ENCODE results near the gene ARID4B.
A peak's percentile ranks its signal among the peaks of the same experiment; 100 is the strongest.

Gene ARID4B

DNA sequence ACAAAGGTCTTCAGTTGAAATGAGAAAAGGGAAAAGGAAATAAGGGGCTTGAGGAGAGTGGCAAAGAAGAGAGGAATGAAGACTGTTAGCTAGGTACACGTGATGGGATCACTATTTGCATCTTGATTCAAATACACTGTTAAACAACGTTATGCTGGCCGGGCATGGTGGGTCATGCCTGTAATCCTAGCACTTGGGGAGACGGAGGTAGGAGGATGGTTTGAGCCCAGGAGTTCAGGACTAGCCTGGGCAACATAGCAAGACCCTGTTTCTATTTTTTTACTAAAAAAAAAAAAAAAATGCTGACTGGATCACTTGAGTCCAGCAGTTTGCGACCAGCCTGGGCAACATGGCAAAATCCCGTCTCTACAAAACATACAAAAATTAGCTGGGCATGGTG is 169.3 kb downstream of the ARID4B start:
- Histone ChIP-seq H3K36me3 (peaks cover 63% of the 10 kb centered on the region), H3K4me2 (0 out of 2 replicates have a peak overlapping the region, but pooled peaks have one; percentile 79), H3K27me3 (no peaks in the 10 kb centered on the region), H4K20me1 (no peaks in the 10 kb centered on the region), H3K27ac (no peak overlapping the region), H3K9ac (no peak overlapping the region), H3K4me1 (peaks cover 37% of the 10 kb centered on the region), H3K4me3 (no peak overlapping the region), H3K9me3 (no peaks in the 10 kb centered on the region)
- TF ChIP-seq Cebpa-rat (IDR thresholded peaks at IDR 0.05) = no peak

DNA sequence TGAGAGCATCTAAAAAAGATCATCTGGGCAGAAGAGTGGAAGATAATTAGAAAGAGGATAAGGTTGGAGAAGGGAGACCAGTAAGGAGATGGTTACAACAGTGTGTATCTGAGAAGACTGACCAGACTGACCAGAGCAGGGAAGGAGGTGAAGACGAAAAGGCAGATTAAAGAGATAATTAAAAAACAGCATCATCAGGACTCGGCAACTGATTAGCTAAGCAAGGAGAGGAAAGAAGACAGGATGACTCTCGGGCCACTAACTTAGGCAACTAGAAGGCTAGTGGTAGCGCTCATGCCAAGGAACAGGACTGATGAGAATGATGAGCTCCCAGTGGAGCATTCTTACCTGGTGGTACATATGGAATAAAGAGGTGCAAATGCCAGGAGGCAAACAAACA is 170.8 kb downstream of the ARID4B start:
- Histone ChIP-seq H3K36me3 (peaks cover 76% of the 10 kb centered on the region), H3K4me2 (no peak overlapping the region), H4K20me1 (0 out of 2 replicates have a peak, but pooled peaks cover 3% of the 10 kb centered on the region)

DNA sequence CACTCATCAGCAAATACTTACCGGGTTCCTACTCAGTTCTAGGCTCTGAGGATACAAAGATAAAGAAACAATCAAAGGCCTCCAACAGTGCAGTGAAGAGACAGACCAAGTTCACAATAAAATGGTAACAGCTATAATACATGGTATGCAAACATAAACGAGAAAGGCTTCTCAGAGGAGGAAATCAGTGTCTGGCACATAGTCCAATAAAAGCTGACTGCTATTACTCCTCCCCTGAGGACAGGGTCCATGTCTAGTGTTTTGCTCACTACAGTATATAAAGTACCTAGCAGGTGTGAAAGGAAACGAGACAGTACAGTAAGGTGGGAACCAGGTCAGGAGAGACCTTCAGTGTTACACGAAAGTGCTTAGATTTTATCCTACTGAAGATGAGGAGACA is 171.2 kb downstream of the ARID4B start:
- H4K20me1 ChIP-seq = 0 out of 2 replicates have a peak, but pooled peaks cover 7% of the 10 kb centered on the region
- H3K9me3 ChIP-seq = no peaks in the 10 kb centered on the region
- peaks cover 80% of the 10 kb centered on the region for H3K36me3 ChIP-seq
- no peak overlapping the region for H3K9ac ChIP-seq
- no peaks in the 10 kb centered on the region for H3K27me3 ChIP-seq
- H3K4me1 ChIP-seq = peaks cover 33% of the 10 kb centered on the region
- H3K4me3 ChIP-seq = no peak overlapping the region
- H3K4me2 ChIP-seq = no peak overlapping the region
- no peak for TF ChIP-seq Cebpa-rat (IDR thresholded peaks at IDR 0.05)
- H3K27ac ChIP-seq = no peak overlapping the region

More for the DNA sequence above, 170.8 kb downstream of the ARID4B start:
- Histone ChIP-seq H3K9ac (no peak overlapping the region), H3K4me1 (peaks cover 37% of the 10 kb centered on the region), H3K9me3 (no peaks in the 10 kb centered on the region), H3K4me3 (no peak overlapping the region), H3K27ac (no peak overlapping the region), H3K27me3 (no peaks in the 10 kb centered on the region)
- TF ChIP-seq Cebpa-rat (IDR thresholded peaks at IDR 0.05) = no peak

DNA sequence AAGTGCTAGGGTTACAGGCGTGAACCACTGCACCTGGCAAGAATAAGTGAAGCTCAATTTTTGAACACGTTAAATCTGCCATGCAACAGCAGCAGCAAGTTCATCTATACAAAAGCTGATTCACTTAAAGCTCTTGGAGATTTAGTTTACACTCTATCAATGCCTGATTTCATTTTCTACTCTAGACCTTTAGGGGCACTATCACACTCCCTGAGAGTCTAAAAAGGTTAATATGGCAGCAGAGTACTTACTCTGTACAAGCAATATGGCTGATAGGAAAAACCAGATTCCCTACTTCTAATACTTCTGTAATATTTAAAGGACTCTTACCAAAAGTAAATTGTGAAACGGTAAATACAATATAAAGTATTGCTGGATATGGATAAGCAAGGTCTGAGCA is 171.7 kb downstream of the ARID4B start:
- Histone ChIP-seq H3K27me3 (no peaks in the 10 kb centered on the region), H3K9me3 (no peaks in the 10 kb centered on the region), H3K4me1 (peaks cover 30% of the 10 kb centered on the region), H4K20me1 (peaks cover 12% of the 10 kb centered on the region; the same call in 1 of the 2 replicates), H3K4me3 (no peak overlapping the region), H3K36me3 (peaks cover 85% of the 10 kb centered on the region), H3K4me2 (no peak overlapping the region), H3K27ac (no peak overlapping the region), H3K9ac (no peak overlapping the region)
- TF ChIP-seq Cebpa-rat (IDR thresholded peaks at IDR 0.05) = no peak

DNA sequence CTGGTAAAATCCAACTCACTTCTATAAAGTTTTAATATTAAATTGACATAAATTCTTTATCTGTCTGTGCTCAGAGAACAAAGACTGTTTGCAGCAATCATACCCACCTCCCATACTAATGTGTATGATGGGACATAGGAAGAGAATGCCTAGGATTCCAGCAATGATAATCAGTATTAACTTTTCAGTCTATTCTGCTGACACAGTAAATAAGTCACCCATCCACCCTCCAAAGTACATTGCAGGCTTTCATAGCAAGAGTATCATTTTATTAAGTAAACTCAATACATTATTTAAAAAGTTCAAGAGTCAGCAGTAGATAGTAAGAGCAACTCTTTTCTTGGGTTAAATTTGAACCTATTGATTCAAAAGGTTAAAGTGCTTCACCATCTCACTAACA is 175.7 kb downstream of the ARID4B start:
- 0 out of 2 replicates have a peak, but pooled peaks cover 3% of the 10 kb centered on the region for H3K4me1 ChIP-seq
- no peak overlapping the region for H3K4me2 ChIP-seq
- peaks cover 32% of the 10 kb centered on the region; the same call in 1 of the 2 replicates for H4K20me1 ChIP-seq
- H3K9me3 ChIP-seq = no peaks in the 10 kb centered on the region
- no peak for TF ChIP-seq Cebpa-rat (IDR thresholded peaks at IDR 0.05)
- no peaks in the 10 kb centered on the region for H3K27me3 ChIP-seq
- H3K4me3 ChIP-seq = no peak overlapping the region
- peaks cover 97% of the 10 kb centered on the region for H3K36me3 ChIP-seq
- H3K27ac ChIP-seq = no peak overlapping the region
- H3K9ac ChIP-seq = no peak overlapping the region

DNA sequence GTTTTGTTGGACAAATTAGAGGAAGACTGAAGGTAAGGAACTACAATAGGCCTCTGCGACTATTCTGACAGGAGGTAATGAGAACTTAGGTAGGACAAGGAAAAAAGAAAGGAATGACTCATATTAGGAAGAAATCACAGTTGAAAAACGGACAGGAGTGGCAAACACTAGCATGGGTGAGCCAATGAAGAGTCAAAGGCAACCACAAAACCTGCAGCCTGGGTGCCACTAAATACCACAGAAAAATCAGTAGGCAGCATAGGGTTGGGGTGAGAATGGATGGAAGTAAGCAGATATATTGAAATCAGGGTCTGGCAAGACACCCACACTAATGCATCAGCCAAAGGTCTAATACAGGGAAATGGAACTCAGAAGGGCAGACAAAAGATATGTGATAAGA is 176.9 kb downstream of the ARID4B start:
- Histone ChIP-seq H3K27ac (no peak overlapping the region), H3K27me3 (no peaks in the 10 kb centered on the region), H3K36me3 (peaks cover 97% of the 10 kb centered on the region), H3K4me3 (no peak overlapping the region), H4K20me1 (peaks cover 38% of the 10 kb centered on the region; the same call in 1 of the 2 replicates), H3K4me2 (no peak overlapping the region), H3K4me1 (no peaks in the 10 kb centered on the region), H3K9ac (no peak overlapping the region), H3K9me3 (no peaks in the 10 kb centered on the region)
- no peak for TF ChIP-seq Cebpa-rat (IDR thresholded peaks at IDR 0.05)

DNA sequence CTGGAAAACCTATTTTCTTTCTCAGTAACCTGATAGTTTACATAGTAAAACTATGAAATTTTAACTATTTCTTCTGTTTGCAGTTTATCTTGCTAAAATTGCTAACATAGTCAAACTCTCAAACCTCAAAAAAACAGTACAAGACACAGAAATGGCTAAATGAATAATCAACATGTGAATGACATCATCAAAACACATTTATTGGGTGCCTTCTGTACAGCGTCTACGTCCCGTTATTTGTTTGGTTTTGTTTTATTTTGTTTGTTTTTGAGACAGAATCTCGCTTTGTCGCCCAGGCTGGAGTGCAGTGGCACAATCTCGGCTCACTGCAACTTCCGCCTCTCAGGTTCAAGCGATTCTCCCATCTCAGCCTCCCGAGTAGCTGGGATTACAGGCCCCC is 178.2 kb downstream of the ARID4B start:
- Histone ChIP-seq H3K9me3 (no peaks in the 10 kb centered on the region), H3K36me3 (peaks cover 99% of the 10 kb centered on the region)

DNA sequence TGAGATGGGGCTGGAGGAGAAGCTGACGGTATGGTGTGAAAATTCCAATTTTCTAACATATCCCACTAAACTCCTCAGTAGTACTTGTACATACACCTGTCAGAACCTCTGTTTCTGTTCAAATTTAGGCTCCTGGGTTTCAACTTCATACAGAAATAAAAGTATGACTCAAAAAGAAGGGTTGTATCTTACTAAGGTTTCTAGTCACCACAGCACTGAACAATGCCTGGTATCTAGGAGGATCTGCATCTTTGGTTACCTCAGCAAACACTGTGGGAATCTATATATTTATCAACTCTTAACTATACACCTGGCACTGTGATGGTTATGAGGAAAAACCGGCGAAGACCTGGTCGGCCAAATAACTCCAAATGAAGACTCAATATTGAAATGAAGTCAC is 180.7 kb downstream of the ARID4B start:
- H3K4me1 ChIP-seq = no peaks in the 10 kb centered on the region
- H3K36me3 ChIP-seq = peaks cover 99% of the 10 kb centered on the region

More for the DNA sequence above, 178.2 kb downstream of the ARID4B start:
- Histone ChIP-seq H4K20me1 (peaks cover 45% of the 10 kb centered on the region; the same call in 1 of the 2 replicates), H3K4me2 (no peak overlapping the region), H3K4me3 (no peak overlapping the region), H3K27me3 (no peaks in the 10 kb centered on the region), H3K27ac (no peak overlapping the region), H3K4me1 (no peaks in the 10 kb centered on the region), H3K9ac (no peak overlapping the region)
- TF ChIP-seq Cebpa-rat (IDR thresholded peaks at IDR 0.05) = no peak

DNA sequence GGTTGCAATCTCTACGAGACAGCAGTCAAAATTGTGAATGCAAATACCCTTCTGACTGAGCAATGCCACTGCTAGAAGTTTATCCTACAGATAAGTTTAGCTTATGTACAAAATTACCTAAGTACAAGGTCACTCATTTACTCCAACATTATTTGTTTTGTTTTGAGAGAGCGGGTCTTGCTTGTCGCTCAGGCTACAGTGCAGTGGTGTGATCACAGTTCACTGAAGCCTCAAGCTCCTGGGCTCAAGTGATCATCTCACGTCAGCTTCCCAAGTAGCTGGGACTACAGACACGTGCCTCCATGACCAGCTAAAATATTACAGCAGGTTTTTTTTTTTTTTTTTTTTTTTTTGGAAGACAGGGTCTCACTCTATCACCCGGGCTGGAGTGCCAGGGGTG is 182.3 kb downstream of the ARID4B start:
- Histone ChIP-seq H3K27ac (no peak overlapping the region), H3K36me3 (peaks cover 98% of the 10 kb centered on the region), H3K4me2 (no peak overlapping the region), H3K9me3 (no peaks in the 10 kb centered on the region), H3K4me1 (no peaks in the 10 kb centered on the region), H3K9ac (no peak overlapping the region), H3K27me3 (no peaks in the 10 kb centered on the region), H4K20me1 (peaks cover 27% of the 10 kb centered on the region; the same call in 1 of the 2 replicates), H3K4me3 (no peak overlapping the region)
- no peak for TF ChIP-seq Cebpa-rat (IDR thresholded peaks at IDR 0.05)

More for the DNA sequence above, 180.7 kb downstream of the ARID4B start:
- H3K27ac ChIP-seq = no peak overlapping the region
- H3K4me3 ChIP-seq = no peak overlapping the region
- no peak for TF ChIP-seq Cebpa-rat (IDR thresholded peaks at IDR 0.05)
- no peaks in the 10 kb centered on the region for H3K9me3 ChIP-seq
- peaks cover 43% of the 10 kb centered on the region; the same call in 1 of the 2 replicates for H4K20me1 ChIP-seq
- H3K9ac ChIP-seq = no peak overlapping the region
- H3K4me2 ChIP-seq = no peak overlapping the region
- H3K27me3 ChIP-seq = no peaks in the 10 kb centered on the region

DNA sequence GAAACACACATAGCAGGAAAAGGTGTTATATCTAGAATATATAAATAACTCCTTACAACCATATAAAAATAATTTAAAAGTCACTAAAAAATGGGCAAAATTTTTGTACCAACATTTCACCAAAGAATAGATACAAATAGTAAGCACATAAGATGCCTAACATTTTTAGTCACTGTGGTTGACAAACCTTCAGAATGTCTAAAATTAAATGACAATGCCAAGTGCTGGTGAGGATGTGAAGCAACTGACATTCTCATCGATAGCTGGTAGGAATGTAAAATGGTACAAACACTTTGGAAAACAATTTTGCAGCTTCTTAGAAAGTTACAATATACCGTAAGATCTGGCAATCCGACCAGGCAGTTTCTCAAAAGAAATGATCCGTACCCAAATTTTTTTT is 185.0 kb downstream of the ARID4B start:
- H3K4me1 ChIP-seq = no peaks in the 10 kb centered on the region
- H3K4me3 ChIP-seq = no peak overlapping the region
- H3K9me3 ChIP-seq = no peaks in the 10 kb centered on the region
- no peak overlapping the region for H3K4me2 ChIP-seq
- H3K27ac ChIP-seq = no peak overlapping the region
- H3K9ac ChIP-seq = no peak overlapping the region
- no peak for TF ChIP-seq Cebpa-rat (IDR thresholded peaks at IDR 0.05)
- no peaks in the 10 kb centered on the region for H3K27me3 ChIP-seq
- peaks cover 18% of the 10 kb centered on the region; the same call in 1 of the 2 replicates for H4K20me1 ChIP-seq
- peaks cover 99% of the 10 kb centered on the region for H3K36me3 ChIP-seq

DNA sequence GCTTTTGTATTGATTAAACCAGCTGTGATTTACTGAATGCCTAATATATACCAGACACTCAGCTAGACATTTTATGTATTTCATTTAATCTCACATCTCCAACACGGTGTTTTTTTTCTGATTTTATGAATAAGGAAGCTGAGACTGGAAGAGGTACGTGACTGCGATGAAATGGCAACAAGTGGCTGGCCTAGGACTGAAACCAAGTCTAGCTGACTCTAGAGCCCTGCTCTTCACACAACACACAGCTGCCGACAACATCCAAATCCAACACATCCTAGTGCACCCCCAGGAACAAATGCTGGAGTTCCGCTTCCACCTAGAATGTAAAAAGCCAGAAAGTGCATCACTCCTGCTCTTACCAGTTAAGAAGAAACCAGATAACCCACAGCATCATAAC is 188.7 kb downstream of the ARID4B start:
- TF ChIP-seq Cebpa-rat (IDR thresholded peaks at IDR 0.05) = no peak
- H4K20me1 ChIP-seq = no peaks in the 10 kb centered on the region
- H3K4me1 ChIP-seq = no peaks in the 10 kb centered on the region
- H3K27ac ChIP-seq = no peak overlapping the region
- H3K27me3 ChIP-seq = no peaks in the 10 kb centered on the region
- H3K9me3 ChIP-seq = no peaks in the 10 kb centered on the region
- no peak overlapping the region for H3K4me2 ChIP-seq
- H3K9ac ChIP-seq = no peak overlapping the region
- H3K4me3 ChIP-seq = no peak overlapping the region
- peaks cover 98% of the 10 kb centered on the region for H3K36me3 ChIP-seq

Data from BLaER1 (cell line).